Fibroblast of lung (primary cell): ENCODE measurements around the gene KHK. TPM values are rescaled to one million over a fixed set of nuclear protein-coding genes. Genes with fewer than 3 reads are reported as not detected.

Experiments used
- DNase-seq, 2 donors: peaks; one replicate each; pipeline versions ENCODE4 v3.0.0 to v3.0.0-alpha.2; 2010; ENCODE audit warnings: low read depth in 2 of 2
- H2AFZ ChIP-seq: 2 replicates; pipeline ENCODE4 v1.5.1; 2012; ENCODE audit warnings: low read length, control low read depth, inconsistent platforms
- H3K27ac ChIP-seq: 2 replicates; pipeline ENCODE4 v1.5.1; 2011; ENCODE audit warnings: low read length, control low read depth; ENCODE audit not compliant: insufficient read depth
- H3K27me3 ChIP-seq: 2 replicates; pipeline ENCODE4 v1.5.1; 2011; ENCODE audit warnings: mild to moderate bottlenecking, low read length; ENCODE audit not compliant: control insufficient read depth, insufficient read depth
- H3K36me3 ChIP-seq: 2 replicates; pipeline ENCODE4 v1.5.1; 2011; ENCODE audit warnings: low read length; ENCODE audit not compliant: control insufficient read depth, insufficient read depth
- H3K4me1 ChIP-seq: 2 replicates; pipeline ENCODE4 v1.5.1; 2011; ENCODE audit warnings: low read length; ENCODE audit not compliant: control insufficient read depth, insufficient read depth; ENCODE audit errors: extremely low read depth
- H3K4me2 ChIP-seq: 2 replicates; pipeline ENCODE4 v1.5.1; 2011; ENCODE audit warnings: low read length, control low read depth; ENCODE audit not compliant: insufficient read depth; ENCODE audit errors: extremely low read depth
- H3K4me3 ChIP-seq, 4 experiments: fragments of 200-600 bp in 1 of 4; sonication (generic) in 1 of 4; replicated peaks in 1 of 4; 2 replicates each; pipeline ENCODE4 v1.5.1; 2011 to 2016; ENCODE audit warnings: low read length in 4 of 4, low read depth in 3 of 4, mild to moderate bottlenecking in 3 of 4, control low read depth in 2 of 4, inconsistent platforms in 1 of 4, mixed read lengths in 1 of 4; ENCODE audit not compliant: insufficient read depth in 1 of 4; ENCODE audit errors: control extremely low read depth in 1 of 4
- H3K79me2 ChIP-seq: 2 replicates; pipeline ENCODE4 v1.5.1; 2012; ENCODE audit warnings: mild to moderate bottlenecking, low read length, inconsistent platforms; ENCODE audit not compliant: control insufficient read depth, insufficient read depth
- H3K9ac ChIP-seq: 2 replicates; pipeline ENCODE4 v1.5.1; 2011; ENCODE audit warnings: mild to moderate bottlenecking, low read length, control low read depth; ENCODE audit not compliant: insufficient read depth
- H3K9me3 ChIP-seq: 2 replicates; pipeline ENCODE4 v1.5.1; 2012; ENCODE audit warnings: low read depth, low read length; ENCODE audit not compliant: control insufficient read depth, insufficient read depth
- H4K20me1 ChIP-seq: 2 replicates; pipeline ENCODE4 v1.5.1; 2011; ENCODE audit warnings: low read length; ENCODE audit not compliant: control insufficient read depth, insufficient read depth; ENCODE audit errors: extremely low read depth
- CTCF ChIP-seq, 2 donors: IDR thresholded peaks in 1 of 2; conservative IDR thresholded peaks in 1 of 2; 1 replicate in 1 of 2; 2 replicates in 1 of 2; pipeline ENCODE4 v1.5.1; 2011 to 2012; ENCODE audit warnings: low read length in 2 of 2, control low read depth in 1 of 2, inconsistent platforms in 1 of 2, low read depth in 1 of 2, mild to moderate bottlenecking in 1 of 2
- EZH2 ChIP-seq: IDR thresholded peaks from 2 replicates; pipeline ENCODE4 v1.5.1; 2012; ENCODE audit warnings: low read length, control low read depth, mild to moderate bottlenecking; ENCODE audit errors: missing control alignments
- polyA plus RNA-seq, 2 donors: library from polyadenylated mRNA; depleted of rRNA in 1 of 2; stranded (reverse) in 1 of 2; unstranded in 1 of 2; fragments of >200 nt; gene quantifications; 2 replicates each; pipeline ENCODE4 v1.2.1, GENCODE V29; 2011 to 2012; ENCODE audit warnings: missing spikeins in 1 of 2
- total RNA-seq: library from RNA; depleted of rRNA; stranded (reverse); fragments of >200 nt; gene quantifications from 2 replicates; pipeline ENCODE4 v1.2.1, GENCODE V29; 2014

The KHK gene
- total and polyA plus RNA-seq, 2 donors (not counting 1 experiment from before 2014, with no cell fraction given), result 0.17 to 1.3 TPM

DNA sequence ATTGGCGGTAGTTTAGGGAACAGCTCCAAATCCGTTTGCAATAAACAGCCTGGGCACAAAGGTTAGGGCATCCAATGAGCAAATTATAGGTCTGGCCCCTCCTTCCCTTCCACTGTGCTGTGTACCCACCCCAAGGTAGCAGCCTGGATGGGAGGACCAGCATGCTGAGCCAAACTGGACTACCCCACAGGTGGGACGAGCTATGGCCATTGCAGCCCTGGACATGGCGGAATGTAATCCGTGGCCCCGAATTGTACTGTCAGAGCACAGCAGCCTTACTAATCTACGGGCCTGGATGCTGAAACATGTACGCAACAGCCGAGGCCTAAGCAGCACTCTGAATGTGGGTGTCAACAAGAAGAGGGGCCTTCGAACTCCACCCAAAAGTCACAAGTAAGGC, 28.4 kb upstream of the KHK start:
- H3K4me2 ChIP-seq, result no peak overlapping the region
- no peak overlapping the region for H3K9ac ChIP-seq
- TF ChIP-seq CTCF (conservative IDR thresholded peaks at IDR 0.05 in 1 of 2, IDR thresholded peaks at IDR 0.05 in 1 of 2; ENCODE audit: low read depth in 1 of 2, low read length in 2 of 2), result no peak
- no peak for TF ChIP-seq EZH2

GRCh38 chr2:27059141-27059820, 27.3 kb upstream of the KHK start:
- H3K4me1 ChIP-seq, result peaks cover 5% of the 10 kb centered on the region
- H4K20me1 ChIP-seq, result no peaks in the 10 kb centered on the region
- no peaks in the 10 kb centered on the region for H3K27me3 ChIP-seq
- no peak overlapping the region for H3K27ac ChIP-seq
- H2AFZ ChIP-seq, result no peak overlapping the region
- H3K9me3 ChIP-seq, result no peaks in the 10 kb centered on the region
- no peak overlapping the region for H3K4me2 ChIP-seq
- H3K9ac ChIP-seq, result no peak overlapping the region
- TF ChIP-seq CTCF (conservative IDR thresholded peaks at IDR 0.05 in 1 of 2, IDR thresholded peaks at IDR 0.05 in 1 of 2; ENCODE audit: low read depth in 1 of 2, low read length in 2 of 2) (no peak), EZH2 (no peak)
- no peak for DNase-seq
- H3K36me3 ChIP-seq, result peaks cover 17% of the 10 kb centered on the region
- H3K79me2 ChIP-seq, result no peaks in the 10 kb centered on the region
- H3K4me3 ChIP-seq, result no peak overlapping the region

More for the DNA sequence above, 28.4 kb upstream of the KHK start:
- H3K27me3 ChIP-seq, result no peaks in the 10 kb centered on the region
- H3K36me3 ChIP-seq, result peaks cover 14% of the 10 kb centered on the region
- no peak overlapping the region for H2AFZ ChIP-seq
- H3K27ac ChIP-seq, result no peak overlapping the region
- DNase-seq, result no peak
- H3K4me3 ChIP-seq, result no peak overlapping the region
- H3K9me3 ChIP-seq, result no peaks in the 10 kb centered on the region
- H3K79me2 ChIP-seq, result no peaks in the 10 kb centered on the region
- no peaks in the 10 kb centered on the region for H3K4me1 ChIP-seq
- H4K20me1 ChIP-seq, result no peaks in the 10 kb centered on the region

GRCh38 chr2:27060323-27060722, 26.2 kb upstream of the KHK start:
- Histone ChIP-seq H3K79me2 (no peaks in the 10 kb centered on the region), H3K4me3 (no peak overlapping the region), H3K9me3 (no peaks in the 10 kb centered on the region), H3K9ac (no peak overlapping the region), H2AFZ (no peak overlapping the region), H3K4me2 (no peak overlapping the region), H3K27me3 (no peaks in the 10 kb centered on the region), H3K36me3 (peaks cover 21% of the 10 kb centered on the region), H4K20me1 (no peaks in the 10 kb centered on the region), H3K4me1 (peaks cover 5% of the 10 kb centered on the region), H3K27ac (no peak overlapping the region)
- DNase-seq, result no peak
- TF ChIP-seq CTCF (conservative IDR thresholded peaks at IDR 0.05 in 1 of 2, IDR thresholded peaks at IDR 0.05 in 1 of 2; ENCODE audit: low read depth in 1 of 2, low read length in 2 of 2) (no peak), EZH2 (no peak)
